Measurements from ENCODE around the gene FAM13A.
A peak's percentile ranks its signal among the peaks of the same experiment; 100 is the strongest.

The FAM13A gene

GRCh38 chr4:88828842-88829571 is 228.0 kb downstream of the FAM13A start:
- no peak for DNase-seq

- DNase-seq: no peak
Observed at GRCh38 chr4:88827442-88827841, 229.5 kb downstream of the FAM13A start.

- no peak for DNase-seq
Observed at GRCh38 chr4:88826771-88827170, 230.2 kb downstream of the FAM13A start.

GRCh38 chr4:88825931-88826330 is 231.1 kb downstream of the FAM13A start:
- no peak for DNase-seq

GRCh38 chr4:88823058-88823919 is 233.7 kb downstream of the FAM13A start:
- peak in 1 of 2 experiments; percentile 74 for DNase-seq

- no peak for DNase-seq
Observed at GRCh38 chr4:88822034-88822789, 234.8 kb downstream of the FAM13A start.

- DNase-seq: no peak
Observed at GRCh38 chr4:88821522-88821921, 235.5 kb downstream of the FAM13A start.

- DNase-seq: no peak
Observed at GRCh38 chr4:88820698-88821415, 236.1 kb downstream of the FAM13A start.

GRCh38 chr4:88819818-88820697 is 236.9 kb downstream of the FAM13A start:
- no peak for DNase-seq

GRCh38 chr4:88818631-88819470 is 238.1 kb downstream of the FAM13A start:
- peak in 1 of 2 experiments; percentile 28 for DNase-seq

- DNase-seq: no peak
Observed at GRCh38 chr4:88817740-88818139, 239.2 kb downstream of the FAM13A start.

- no peak for DNase-seq
Observed at GRCh38 chr4:88816360-88816759, 240.6 kb downstream of the FAM13A start.

- no peak for DNase-seq
Observed at GRCh38 chr4:88814043-88814617, 242.9 kb downstream of the FAM13A start.

GRCh38 chr4:88813013-88813412 is 244.0 kb downstream of the FAM13A start:
- DNase-seq: no peak

GRCh38 chr4:88812420-88812819 is 244.6 kb downstream of the FAM13A start:
- DNase-seq: no peak

- no peak for DNase-seq
Observed at GRCh38 chr4:88811904-88812303, 245.1 kb downstream of the FAM13A start.

GRCh38 chr4:88810325-88810724 is 246.7 kb downstream of the FAM13A start:
- DNase-seq: no peak

GRCh38 chr4:88809576-88810219 is 247.3 kb downstream of the FAM13A start:
- DNase-seq: no peak

- DNase-seq: no peak
Observed at GRCh38 chr4:88809101-88809500, 247.9 kb downstream of the FAM13A start.

GRCh38 chr4:88807499-88807898 is 249.5 kb downstream of the FAM13A start:
- no peak for DNase-seq
